NCI-H82 treated with DMSO at 0.1 percent for 48 hours (cell line): Measurements from ENCODE around the gene GRPEL1.
A peak's percentile ranks its signal among the peaks of the same experiment; 100 is the strongest.

ENCODE experiments used
- DNase-seq: peaks from one replicate; lab custom pipeline; 2025; ENCODE audit not compliant: unreplicated experiment; lab: John Stamatoyannopoulos, UW

GRPEL1 gene

GRCh38 chr4:7045961-7046921 lies 21.6 kb downstream of the GRPEL1 start:
- DNase-seq, result no peak

- DNase-seq, result no peak
Observed at GRCh38 chr4:7045553-7045952, 22.3 kb downstream of the GRPEL1 start.

- no peak for DNase-seq
Observed at GRCh38 chr4:7044137-7044930, 23.5 kb downstream of the GRPEL1 start.

- no peak for DNase-seq
Observed at GRCh38 chr4:7043284-7044136, 24.4 kb downstream of the GRPEL1 start, which contains the start of gene TADA2B. Gene TADA2B (plus strand): TSS chr4:7043372. CDS start chr4:7043580, 208 bp downstream.

- DNase-seq, result peak; percentile 83
Observed at GRCh38 chr4:7042503-7043283, 25.2 kb downstream of the GRPEL1 start.

- DNase-seq, result no peak
Observed at GRCh38 chr4:7041801-7042502, 25.9 kb downstream of the GRPEL1 start.

- no peak for DNase-seq
Observed at GRCh38 chr4:7041246-7041645, 26.6 kb downstream of the GRPEL1 start.

GRCh38 chr4:7040765-7041164 lies 27.1 kb downstream of the GRPEL1 start:
- no peak for DNase-seq

- no peak for DNase-seq
Observed at GRCh38 chr4:7037425-7037824, 30.4 kb downstream of the GRPEL1 start.

- DNase-seq, result no peak
Observed at GRCh38 chr4:7034262-7035081, 33.4 kb downstream of the GRPEL1 start.

- DNase-seq, result no peak
Observed at GRCh38 chr4:7032596-7032995, 35.3 kb downstream of the GRPEL1 start.

GRCh38 chr4:7031558-7032449 lies 36.1 kb downstream of the GRPEL1 start:
- DNase-seq, result no peak

GRCh38 chr4:7030856-7031255 lies 37.0 kb downstream of the GRPEL1 start:
- no peak for DNase-seq

- DNase-seq, result no peak
Observed at GRCh38 chr4:7029921-7030320, 37.9 kb downstream of the GRPEL1 start.

- DNase-seq, result no peak
Observed at GRCh38 chr4:7029212-7029611, 38.7 kb downstream of the GRPEL1 start.

- no peak for DNase-seq
Observed at GRCh38 chr4:7027913-7028312, 40.0 kb downstream of the GRPEL1 start.

GRCh38 chr4:7027284-7027683 lies 40.6 kb downstream of the GRPEL1 start:
- DNase-seq, result no peak

GRCh38 chr4:7026107-7026506 lies 41.8 kb downstream of the GRPEL1 start:
- DNase-seq, result no peak
